NT2/D1 (cell line): ENCODE data around the gene RPL27.

Source experiments
- YY1 ChIP-seq: IDR thresholded peaks from 2 replicates; pipeline ENCODE4 v1.6.1; 2011; ENCODE audit not compliant: insufficient read length, insufficient read depth
- ZNF274 ChIP-seq: IDR thresholded peaks from 2 replicates; pipeline ENCODE4 v1.6.1; 2011; ENCODE audit warnings: mild to moderate bottlenecking, low read depth, low read length

GRCh38 chr17:43011728-43012472, 13.7 kb downstream of the RPL27 start:
- no peak for TF ChIP-seq YY1
- TF ChIP-seq ZNF274 = no peak
